ENCODE data around the gene GOLGA6C. TPM values are rescaled to one million over a fixed set of nuclear protein-coding genes. Genes with fewer than 3 reads are reported as not detected.

GOLGA6C gene
- total RNA-seq, 1 experiment from 2014 or later, result not detected

Other genes with a start within 250 kb of the GOLGA6C start
- gene PPCDC, start 234.7 kb upstream of the GOLGA6C start, total RNA-seq (2014; rRNA removed; shearing (Covaris generic); ENCODE audit: low replicate concordance), result 10.8 and 31.9 TPM in 2 replicates
- gene C15orf39, start 56.5 kb upstream of the GOLGA6C start, total RNA-seq (2014; rRNA removed; shearing (Covaris generic); ENCODE audit: low replicate concordance), result 1.8 and 2.8 TPM in 2 replicates
- not detected in 2 replicates for gene GOLGA6D, start 24.5 kb downstream of the GOLGA6C start, total RNA-seq (2014; rRNA removed; shearing (Covaris generic); ENCODE audit: low replicate concordance)
- 100 and 144 TPM in 2 replicates for gene COMMD4, start 77.7 kb downstream of the GOLGA6C start, total RNA-seq (2014; rRNA removed; shearing (Covaris generic); ENCODE audit: low replicate concordance)
- gene NEIL1, start 88.7 kb downstream of the GOLGA6C start, total RNA-seq (2014; rRNA removed; shearing (Covaris generic); ENCODE audit: low replicate concordance), result not detected in 2 replicates
- gene MAN2C1, start 110.3 kb downstream of the GOLGA6C start, total RNA-seq (2014; rRNA removed; shearing (Covaris generic); ENCODE audit: low replicate concordance), result 57.8 and 91.1 TPM in 2 replicates
- gene SIN3A, start 193.4 kb downstream of the GOLGA6C start, total RNA-seq (2014; rRNA removed; shearing (Covaris generic); ENCODE audit: low replicate concordance), result 18.0 and 21.4 TPM in 2 replicates

Measured in MG63 (cell line).